ENCODE data around the gene RAB5B. TPM values are rescaled to one million over a fixed set of nuclear protein-coding genes. Genes with fewer than 3 reads are reported as not detected.

Gene RAB5B
- total and polyA plus RNA-seq, 2 donors (not counting 1 experiment from before 2014, with no cell fraction given), result 55.3 to 193 TPM

- peak overlapping the region; percentile 94 for H3K27ac ChIP-seq (ENCODE audit: insufficient read depth, low read length)
- DNase-seq (ENCODE audit: low read depth in 2 of 2), result peak; percentile 8 to 58
Measured at GRCh38 chr12:55970775-55971174, 3.1 kb upstream of the RAB5B start.

GRCh38 chr12:55972042-55972441, 1.8 kb upstream of the RAB5B start:
- Histone ChIP-seq H3K9ac (ENCODE audit: insufficient read depth, low read length) (peak overlapping the region; percentile 16), H3K27me3 (ENCODE audit: control insufficient read depth, insufficient read depth, low read length) (no peaks in the 10 kb centered on the region), H3K4me1 (ENCODE audit: control insufficient read depth, extremely low read depth, insufficient read depth, low read length) (peaks cover 11% of the 10 kb centered on the region), H3K27ac (ENCODE audit: insufficient read depth, low read length) (peak overlapping the region; percentile 94), H4K20me1 (ENCODE audit: control insufficient read depth, extremely low read depth, insufficient read depth, low read length) (no peaks in the 10 kb centered on the region), H2AFZ (ENCODE audit: low read length) (no peak overlapping the region), H3K79me2 (ENCODE audit: control insufficient read depth, insufficient read depth, low read length) (peaks cover 50% of the 10 kb centered on the region), H3K9me3 (ENCODE audit: control insufficient read depth, insufficient read depth, low read depth, low read length) (no peaks in the 10 kb centered on the region), H3K4me3 (replicated peaks in 1 of 4; ENCODE audit: control extremely low read depth in 1 of 4, insufficient read depth in 1 of 4, low read depth in 3 of 4, low read length in 4 of 4) (peak overlapping the region in 3 of 4 experiments; percentile 54 to 95 (median 77)), H3K36me3 (ENCODE audit: control insufficient read depth, insufficient read depth, low read length) (peaks cover 2% of the 10 kb centered on the region), H3K4me2 (ENCODE audit: extremely low read depth, insufficient read depth, low read length) (peak overlapping the region; percentile 92)
- TF ChIP-seq CTCF (conservative IDR thresholded peaks at IDR 0.05 in 1 of 2, IDR thresholded peaks at IDR 0.05 in 1 of 2; ENCODE audit: low read depth in 1 of 2, low read length in 2 of 2), result no peak
- no peak for TF ChIP-seq EZH2 (IDR thresholded peaks at IDR 0.05; ENCODE audit: low read length, missing control alignments)
- DNase-seq (ENCODE audit: low read depth in 2 of 2), result peak; percentile 58 to 73

More at GRCh38 chr12:55970775-55971174, 3.1 kb upstream of the RAB5B start:
- H4K20me1 ChIP-seq (ENCODE audit: control insufficient read depth, extremely low read depth, insufficient read depth, low read length), result no peaks in the 10 kb centered on the region
- no peak for TF ChIP-seq CTCF (conservative IDR thresholded peaks at IDR 0.05 in 1 of 2, IDR thresholded peaks at IDR 0.05 in 1 of 2; ENCODE audit: low read depth in 1 of 2, low read length in 2 of 2)
- no peak for TF ChIP-seq EZH2 (IDR thresholded peaks at IDR 0.05; ENCODE audit: low read length, missing control alignments)
- no peak overlapping the region for H3K9ac ChIP-seq (ENCODE audit: insufficient read depth, low read length)
- H2AFZ ChIP-seq (ENCODE audit: low read length), result no peak overlapping the region
- H3K79me2 ChIP-seq (ENCODE audit: control insufficient read depth, insufficient read depth, low read length), result peaks cover 41% of the 10 kb centered on the region
- H3K4me2 ChIP-seq (ENCODE audit: extremely low read depth, insufficient read depth, low read length), result no peak overlapping the region
- H3K27me3 ChIP-seq (ENCODE audit: control insufficient read depth, insufficient read depth, low read length), result no peaks in the 10 kb centered on the region
- no peak overlapping the region for H3K4me3 ChIP-seq (replicated peaks in 1 of 4; ENCODE audit: control extremely low read depth in 1 of 4, insufficient read depth in 1 of 4, low read depth in 3 of 4, low read length in 4 of 4)
- H3K4me1 ChIP-seq (ENCODE audit: control insufficient read depth, extremely low read depth, insufficient read depth, low read length), result peaks cover 12% of the 10 kb centered on the region
- peaks cover 2% of the 10 kb centered on the region for H3K36me3 ChIP-seq (ENCODE audit: control insufficient read depth, insufficient read depth, low read length)
- no peaks in the 10 kb centered on the region for H3K9me3 ChIP-seq (ENCODE audit: control insufficient read depth, insufficient read depth, low read depth, low read length)

- H3K4me3 ChIP-seq (replicated peaks in 1 of 4; ENCODE audit: control extremely low read depth in 1 of 4, insufficient read depth in 1 of 4, low read depth in 3 of 4, low read length in 4 of 4), result peak overlapping the region; percentile 54 to 95 (median 72)
- H3K9me3 ChIP-seq (ENCODE audit: control insufficient read depth, insufficient read depth, low read depth, low read length), result no peaks in the 10 kb centered on the region
- H3K36me3 ChIP-seq (ENCODE audit: control insufficient read depth, insufficient read depth, low read length), result peaks cover 2% of the 10 kb centered on the region
- no peak for DNase-seq (ENCODE audit: low read depth in 2 of 2)
- H4K20me1 ChIP-seq (ENCODE audit: control insufficient read depth, extremely low read depth, insufficient read depth, low read length), result no peaks in the 10 kb centered on the region
- TF ChIP-seq EZH2 (IDR thresholded peaks at IDR 0.05; ENCODE audit: low read length, missing control alignments) (no peak), CTCF (conservative IDR thresholded peaks at IDR 0.05 in 1 of 2, IDR thresholded peaks at IDR 0.05 in 1 of 2; ENCODE audit: low read depth in 1 of 2, low read length in 2 of 2) (no peak)
- peaks cover 11% of the 10 kb centered on the region for H3K4me1 ChIP-seq (ENCODE audit: control insufficient read depth, extremely low read depth, insufficient read depth, low read length)
- peak overlapping the region; percentile 74 for H3K9ac ChIP-seq (ENCODE audit: insufficient read depth, low read length)
- H2AFZ ChIP-seq (ENCODE audit: low read length), result no peak overlapping the region
- H3K79me2 ChIP-seq (ENCODE audit: control insufficient read depth, insufficient read depth, low read length), result peaks cover 50% of the 10 kb centered on the region
- H3K27me3 ChIP-seq (ENCODE audit: control insufficient read depth, insufficient read depth, low read length), result no peaks in the 10 kb centered on the region
- peak overlapping the region; percentile 94 for H3K27ac ChIP-seq (ENCODE audit: insufficient read depth, low read length)
- H3K4me2 ChIP-seq (ENCODE audit: extremely low read depth, insufficient read depth, low read length), result peak overlapping the region; percentile 92
Measured at GRCh38 chr12:55972456-55972855, 1.4 kb upstream of the RAB5B start.

All from fibroblast of lung (primary cell).